GM18907 (cell line): ENCODE data around the gene TCF7.

Experiments used
- ATAC-seq: cut with Tn5 transposase; IDR thresholded peaks from one replicate; pipeline ENCODE4 v1.9.1; 2021; ENCODE audit warnings: mild to moderate bottlenecking, moderate library complexity; ENCODE audit not compliant: unreplicated experiment

TCF7 gene

DNA sequence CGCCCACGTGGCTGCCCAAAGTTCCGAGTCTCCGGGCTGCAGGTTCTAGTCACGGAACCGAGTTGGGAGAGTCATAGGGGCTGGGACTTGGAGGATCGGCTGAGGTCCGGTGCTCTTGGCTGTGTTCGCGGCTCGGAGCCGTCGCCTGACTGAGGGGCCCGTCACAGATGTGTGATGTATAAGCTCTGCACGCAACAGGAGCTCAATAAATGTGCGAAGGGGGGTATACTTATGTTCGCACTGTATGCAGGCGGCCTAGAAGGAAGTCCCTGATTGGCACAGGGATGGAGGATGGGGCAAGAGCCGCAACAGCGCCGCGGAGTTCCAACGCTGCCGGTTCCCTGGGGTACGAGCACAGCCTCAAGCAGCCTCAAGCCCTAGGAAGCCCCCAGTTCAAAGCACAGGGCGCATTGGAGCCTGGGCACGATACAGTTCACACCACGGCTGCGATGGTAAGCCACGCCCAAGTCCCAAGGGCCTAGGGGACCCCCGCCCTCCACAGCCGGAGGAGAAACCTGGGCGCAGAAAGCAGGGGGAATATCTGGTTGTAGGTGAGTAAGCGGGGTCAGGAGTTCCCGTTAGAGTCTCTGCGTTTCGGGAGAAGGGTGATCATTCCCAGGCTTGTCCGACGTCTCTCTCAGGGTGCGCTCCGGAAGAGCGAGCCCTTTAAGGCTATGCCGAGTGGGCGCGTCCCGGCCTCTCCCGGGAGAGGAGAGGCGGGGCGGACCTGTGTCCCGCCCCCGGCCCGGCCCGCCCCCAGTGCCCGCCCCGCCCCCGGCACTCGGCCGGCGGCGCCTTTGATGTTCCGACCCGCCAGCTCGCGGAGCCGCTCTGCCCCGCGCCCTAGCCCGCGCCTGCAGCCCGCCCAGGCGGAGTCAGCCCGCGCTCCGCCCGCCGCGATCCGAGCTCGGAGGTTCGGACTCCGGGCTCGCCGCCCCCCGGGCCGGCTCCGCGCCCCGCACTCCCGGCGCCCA lies at the start of gene TCF7:
TCF7 (plus strand) TSS at position 780 of the 974 bp plus-strand sequence. CDS start 226 bp downstream, outside the sequence.
- peak; percentile 83 for ATAC-seq

DNA sequence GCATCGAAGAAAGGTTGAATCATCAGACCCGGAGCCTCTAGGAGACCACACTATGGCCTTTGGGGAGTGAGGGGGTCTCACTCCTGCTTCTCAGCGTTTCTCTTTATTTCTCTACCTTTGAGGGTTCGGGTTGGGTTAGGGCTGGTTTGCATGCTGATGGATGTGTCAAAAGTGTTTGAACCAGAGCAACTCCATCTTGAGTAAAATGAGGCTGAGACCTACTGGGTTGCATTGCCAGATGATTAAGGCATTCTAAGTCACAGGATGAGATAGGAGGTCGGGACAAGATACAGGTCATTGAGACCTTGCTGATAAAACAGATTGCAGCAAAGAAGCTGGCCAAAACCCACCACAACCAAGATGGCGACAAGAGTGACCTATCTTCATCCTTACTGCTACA lies 44.9 kb upstream of the TCF7 start:
- no peak for ATAC-seq

DNA sequence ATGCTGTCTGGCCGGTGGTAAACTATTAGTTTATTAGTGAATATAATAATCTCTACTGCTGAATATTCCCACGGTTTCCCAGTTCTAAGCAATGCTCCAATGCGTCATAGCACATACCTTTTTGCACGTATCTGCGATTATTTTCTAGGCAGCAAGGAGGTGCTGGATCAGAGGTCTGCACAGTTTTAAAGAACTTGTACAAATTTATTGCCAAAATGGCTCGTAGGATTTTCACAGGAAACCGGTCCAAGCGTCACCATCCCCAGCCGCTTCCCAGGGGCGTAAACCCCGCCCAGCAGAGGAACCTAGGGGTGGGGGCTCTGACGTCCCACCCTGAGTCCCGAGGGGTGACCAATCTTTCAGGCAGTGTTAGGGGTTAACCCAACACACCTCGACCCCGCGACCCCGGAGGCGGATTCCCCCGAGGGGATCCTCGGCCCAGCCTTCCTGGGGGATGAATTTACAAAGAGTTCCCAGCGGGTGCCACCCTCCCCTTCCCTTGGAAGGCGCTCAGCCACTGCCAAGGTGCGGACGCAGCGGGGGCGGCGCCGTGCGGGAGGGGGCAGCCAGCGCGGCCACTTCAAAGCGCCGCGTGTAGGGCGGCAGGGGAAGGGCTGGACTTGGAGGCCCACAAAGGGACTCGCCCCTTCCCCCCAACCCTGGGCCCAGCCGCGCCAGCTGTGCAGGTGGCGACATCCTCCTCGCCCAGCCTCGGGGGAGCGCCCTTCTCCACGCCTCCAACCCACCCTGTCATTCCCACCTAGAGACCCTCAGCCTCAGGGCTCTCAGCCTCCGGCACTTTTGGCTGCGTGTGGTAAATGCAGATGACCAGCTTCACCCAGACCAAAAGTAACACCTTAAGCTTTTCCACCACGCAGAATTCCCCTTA lies 43.5 kb upstream of the TCF7 start:
- peak; percentile 51 for ATAC-seq

- peak; percentile 30 for ATAC-seq
Observed at GRCh38 chr5:134071614-134072207, 42.8 kb upstream of the TCF7 start.

GRCh38 chr5:134072471-134073210 lies 41.8 kb upstream of the TCF7 start:
- ATAC-seq = no peak

DNA sequence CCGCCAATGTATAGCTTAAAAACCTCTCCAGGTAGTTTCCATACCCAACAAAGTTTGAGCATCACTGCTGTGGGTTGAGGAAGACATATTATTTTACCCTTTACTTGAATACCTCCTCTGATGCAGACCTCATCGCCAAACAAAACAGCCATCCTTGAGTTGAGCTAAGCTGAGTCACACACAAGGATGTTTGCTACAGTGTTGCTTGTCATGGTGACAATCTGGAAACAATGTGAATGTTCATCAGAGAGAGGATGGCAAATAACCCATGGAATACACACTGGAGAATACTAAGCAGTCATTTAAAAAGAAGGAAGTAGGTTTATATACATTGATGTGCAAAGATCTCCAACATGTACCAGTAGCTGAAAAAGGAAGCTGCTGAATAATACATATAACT lies 41.1 kb upstream of the TCF7 start:
- no peak for ATAC-seq

- ATAC-seq = no peak
Observed at GRCh38 chr5:134075102-134075501, 39.4 kb upstream of the TCF7 start.

DNA sequence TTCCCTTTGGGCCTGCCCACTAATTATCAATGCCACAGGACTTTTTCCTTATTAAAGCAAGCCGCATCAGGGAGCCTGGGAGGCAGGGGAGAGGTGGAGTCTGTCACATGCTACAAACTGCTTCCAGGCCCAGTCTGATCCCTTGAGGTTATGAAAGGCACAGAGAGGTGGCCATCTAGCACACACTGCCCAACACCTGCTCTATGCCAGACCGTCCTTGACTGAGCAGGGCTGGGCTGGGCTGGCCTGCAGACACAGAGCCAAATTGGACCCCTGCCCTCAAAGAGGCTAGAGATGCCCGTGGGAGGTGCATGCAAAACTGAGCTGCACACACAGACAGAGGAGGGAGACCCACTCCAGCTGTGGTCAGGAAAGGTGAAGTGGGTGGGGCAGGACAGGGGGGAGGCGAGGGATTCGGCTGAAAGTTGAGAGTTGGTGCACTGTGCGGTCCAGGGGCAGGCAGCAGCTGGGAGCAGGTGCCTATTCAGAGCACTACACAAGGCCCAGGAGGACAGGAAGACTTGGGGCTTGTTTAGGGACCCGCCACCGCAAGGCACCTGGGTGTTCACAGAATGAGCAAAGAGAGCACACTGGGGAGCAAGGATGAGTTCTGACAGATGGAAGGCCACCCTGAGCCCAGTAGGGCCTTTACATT lies 36.4 kb upstream of the TCF7 start:
- no peak for ATAC-seq

DNA sequence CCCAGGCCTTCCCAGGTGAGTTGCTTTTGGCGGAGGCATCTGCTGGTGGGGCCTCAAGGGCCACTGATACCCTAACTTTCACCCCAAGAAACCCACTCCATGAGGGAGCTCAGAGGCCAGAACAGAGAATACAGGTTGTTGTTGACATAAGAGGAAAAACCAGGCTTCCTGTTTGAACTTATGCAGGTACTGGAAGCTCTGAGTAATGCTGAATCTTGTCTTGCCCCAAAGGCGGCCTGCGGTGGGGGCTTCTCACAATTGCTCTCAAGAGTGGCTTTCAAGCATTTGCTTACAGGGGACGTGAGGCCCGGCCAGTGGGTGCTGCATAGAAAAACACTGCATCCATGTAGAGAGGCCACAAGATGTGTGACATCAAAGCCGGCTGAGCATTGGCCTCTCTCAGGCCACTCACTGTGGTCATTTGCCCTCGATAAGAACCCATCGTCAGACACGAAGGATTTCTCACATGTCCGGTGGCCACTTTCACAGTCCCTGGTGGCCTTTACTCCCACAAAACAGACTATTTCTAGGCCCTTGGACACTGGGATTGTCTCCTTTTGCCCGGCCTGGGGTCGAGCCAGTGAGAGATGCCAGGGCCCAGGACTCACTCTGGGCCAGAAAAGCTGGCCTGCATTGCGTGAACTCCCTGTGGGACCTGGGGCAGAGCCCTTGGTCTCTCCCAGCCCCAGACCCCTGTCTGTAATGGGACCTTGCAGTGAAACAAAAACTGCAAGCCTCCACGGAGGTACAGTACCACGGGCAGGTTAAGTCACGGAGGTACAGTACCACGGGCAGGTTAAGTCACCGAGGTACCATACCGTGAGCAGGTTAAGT lies 34.5 kb upstream of the TCF7 start:
- no peak for ATAC-seq

GRCh38 chr5:134082264-134082992 lies 32.1 kb upstream of the TCF7 start:
- ATAC-seq = no peak

GRCh38 chr5:134083517-134083916 lies 31.0 kb upstream of the TCF7 start:
- ATAC-seq = no peak

DNA sequence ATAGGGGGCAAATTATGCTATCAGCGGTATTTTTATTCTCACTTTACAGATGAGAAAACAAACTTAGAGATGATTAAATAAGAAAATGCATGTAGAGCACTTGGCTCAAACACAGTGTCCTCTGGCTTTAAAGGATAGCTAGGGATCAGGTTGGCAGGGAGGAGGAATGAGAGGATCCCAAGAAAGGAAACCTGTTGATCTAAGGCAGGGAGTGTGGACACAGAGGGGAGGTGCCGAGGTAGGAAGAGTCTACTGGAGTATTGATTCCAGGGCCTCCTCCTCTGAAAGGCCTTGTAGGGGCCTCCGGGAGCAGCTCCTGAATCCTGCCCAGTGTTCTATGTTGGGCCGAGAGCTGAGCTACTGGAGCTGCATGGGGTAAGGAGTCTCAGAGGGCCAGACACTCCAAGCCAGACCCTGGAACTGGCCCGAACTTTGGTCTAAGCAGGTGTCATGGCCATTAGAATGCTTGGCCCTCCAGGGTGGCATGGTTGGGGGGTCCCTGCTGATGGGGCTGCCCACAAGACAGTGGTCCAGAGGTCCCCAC lies 30.4 kb upstream of the TCF7 start:
- ATAC-seq = no peak

DNA sequence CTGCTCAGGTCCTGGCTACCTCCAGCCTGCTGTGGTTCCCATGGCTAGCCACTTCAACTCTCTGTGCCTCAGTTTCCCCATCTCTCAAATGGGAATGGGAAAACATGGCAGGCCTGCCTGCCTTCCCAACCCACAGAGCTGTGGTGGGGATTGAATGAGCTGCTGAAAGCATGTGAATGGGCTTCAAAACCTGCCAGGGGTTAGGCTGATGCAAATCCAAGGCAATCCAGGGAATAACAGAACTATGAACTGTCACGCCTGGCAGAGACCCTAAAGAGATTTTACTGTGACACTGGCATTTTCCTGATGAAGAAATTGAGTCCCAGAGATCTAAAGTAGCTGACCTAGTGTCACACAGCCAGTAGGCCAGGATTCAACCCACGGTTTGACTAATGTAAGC lies 29.9 kb upstream of the TCF7 start:
- no peak for ATAC-seq

DNA sequence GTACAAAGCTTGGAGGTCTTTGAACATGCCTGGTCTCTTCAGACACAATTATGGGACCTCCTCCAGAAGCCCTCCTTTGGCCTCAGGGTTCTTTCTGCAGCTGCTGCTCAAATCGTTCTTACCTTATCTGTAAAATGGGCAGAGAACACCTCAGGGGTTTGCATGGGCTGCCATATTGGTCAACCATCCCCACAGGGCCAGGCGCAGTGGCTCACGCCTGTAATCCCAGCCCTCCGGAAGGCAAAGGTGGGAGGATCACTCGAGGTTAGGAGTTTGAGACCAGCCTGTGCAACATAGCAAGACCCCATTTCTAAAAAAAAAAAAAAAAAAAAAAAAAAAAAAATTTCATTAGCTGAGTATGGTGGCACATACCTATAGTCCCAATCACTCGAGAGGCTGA lies 29.1 kb upstream of the TCF7 start:
- ATAC-seq = no peak

- no peak for ATAC-seq
Observed at GRCh38 chr5:134086225-134086942, 28.1 kb upstream of the TCF7 start.

GRCh38 chr5:134086943-134087305 lies 27.6 kb upstream of the TCF7 start:
- ATAC-seq = no peak

- ATAC-seq = no peak
Observed at GRCh38 chr5:134088291-134088690, 26.2 kb upstream of the TCF7 start.
